HepG2 (cell line): Measurements from ENCODE around the gene OLR1. TPM values are rescaled to one million over a fixed set of nuclear protein-coding genes. Genes with fewer than 3 reads are reported as not detected.
A peak's percentile ranks its signal among the peaks of the same experiment; 100 is the strongest.

Experiments
- CREM ChIP-seq, 2 experiments: sonication (generic) in 1 of 2; formaldehyde crosslinking in 1 of 2; IDR thresholded peaks; 2 replicates each; pipeline versions ENCODE4 v1.4.0 to v1.6.1; 2016 to 2020; ENCODE audit warnings: antibody characterized with exemption in 1 of 2, mild to moderate bottlenecking in 1 of 2, missing genetic modification reagents in 1 of 2
- ELF1 ChIP-seq: sonication (generic); formaldehyde crosslinking; IDR thresholded peaks from 2 replicates; pipeline ENCODE4 v1.4.0; 2020; ENCODE audit warnings: missing genetic modification reagents
- FOXC1 ChIP-seq: sonication (generic); formaldehyde crosslinking; IDR thresholded peaks from 2 replicates; pipeline ENCODE4 v1.8.0; 2022; ENCODE audit warnings: mild to moderate bottlenecking, missing genetic modification reagents, borderline replicate concordance
- GLI4 ChIP-seq: sonication (generic); formaldehyde crosslinking; IDR thresholded peaks from 2 replicates; pipeline ENCODE4 v1.5.1; 2020; ENCODE audit warnings: missing genetic modification reagents, mild to moderate bottlenecking, moderate library complexity, borderline replicate concordance
- GZF1 ChIP-seq: sonication (generic); formaldehyde crosslinking; IDR thresholded peaks from 2 replicates; pipeline ENCODE4 v1.5.1; 2020; ENCODE audit warnings: mild to moderate bottlenecking, missing genetic modification reagents
- HOXA7 ChIP-seq: sonication (generic); formaldehyde crosslinking; IDR thresholded peaks from 2 replicates; pipeline ENCODE4 v1.8.1; 2022; ENCODE audit warnings: mild to moderate bottlenecking, missing genetic modification reagents, moderate library complexity
- IRF2 ChIP-seq: IDR thresholded peaks from 2 replicates; pipeline ENCODE4 v1.6.1; 2018; ENCODE audit warnings: missing genetic modification reagents, missing compliant biosample characterization
- KAT7 ChIP-seq: IDR thresholded peaks from 2 replicates; pipeline ENCODE4 v1.6.1; 2018; ENCODE audit warnings: borderline replicate concordance, missing compliant biosample characterization
- KDM5B ChIP-seq: sonication (generic); formaldehyde crosslinking; IDR thresholded peaks from 2 replicates; pipeline ENCODE4 v1.4.0; 2020; ENCODE audit warnings: missing genetic modification reagents, mild to moderate bottlenecking, borderline replicate concordance
- MTF2 ChIP-seq: sonication (generic); formaldehyde crosslinking; IDR thresholded peaks from 2 replicates; pipeline ENCODE4 v1.5.0; 2020; ENCODE audit warnings: missing genetic modification reagents, borderline replicate concordance
- RBM39 ChIP-seq: fragments of 200-400 bp; formaldehyde crosslinking; IDR thresholded peaks from one replicate; pipeline ENCODE4 v1.6.1; 2018; ENCODE audit warnings: antibody characterized with exemption, mild to moderate bottlenecking, low read depth, low read length; ENCODE audit not compliant: poor library complexity, severe bottlenecking
- SALL1 ChIP-seq: sonication (generic); formaldehyde crosslinking; IDR thresholded peaks from 2 replicates; pipeline ENCODE4 v1.8.0; 2022; ENCODE audit warnings: mild to moderate bottlenecking, missing genetic modification reagents
- SAP130 ChIP-seq: IDR thresholded peaks from 2 replicates; pipeline ENCODE4 v1.6.1; 2016; ENCODE audit warnings: low read depth
- SIN3A ChIP-seq: IDR thresholded peaks from 2 replicates; pipeline ENCODE4 v1.6.1; 2011; ENCODE audit warnings: low read depth, mild to moderate bottlenecking, control low read depth, low read length, borderline replicate concordance
- SMAD1 ChIP-seq: sonication (generic); formaldehyde crosslinking; IDR thresholded peaks from 2 replicates; pipeline ENCODE4 v1.4.0; 2020; ENCODE audit warnings: missing genetic modification reagents, low read depth, mild to moderate bottlenecking, borderline replicate concordance
- SNAPC2 ChIP-seq: sonication (generic); formaldehyde crosslinking; IDR thresholded peaks from 2 replicates; pipeline ENCODE4 v1.8.1; 2022; ENCODE audit warnings: mild to moderate bottlenecking, missing genetic modification reagents
- SOX5 ChIP-seq: IDR thresholded peaks from 2 replicates; pipeline ENCODE4 v1.6.1; 2016; ENCODE audit warnings: borderline replicate concordance
- SPEN ChIP-seq: sonication (generic); formaldehyde crosslinking; IDR thresholded peaks from 2 replicates; pipeline ENCODE4 v1.5.1; 2020; ENCODE audit warnings: low read depth, mild to moderate bottlenecking, missing genetic modification reagents
- TAF1 ChIP-seq: sonication (generic); formaldehyde crosslinking; IDR thresholded peaks from 2 replicates; pipeline ENCODE4 v1.4.0; 2020; ENCODE audit warnings: missing genetic modification reagents
- TFE3 ChIP-seq: IDR thresholded peaks from 2 replicates; pipeline ENCODE4 v1.6.1; 2016
- ZBTB7A ChIP-seq: sonication (generic); formaldehyde crosslinking; IDR thresholded peaks from 2 replicates; pipeline ENCODE4 v1.8.0; 2022; ENCODE audit warnings: mild to moderate bottlenecking, missing genetic modification reagents
- ZFP36L1 ChIP-seq: sonication (generic); formaldehyde crosslinking; IDR thresholded peaks from 2 replicates; pipeline ENCODE4 v1.8.0; 2022; ENCODE audit warnings: mild to moderate bottlenecking, missing genetic modification reagents, moderate library complexity
- ZFP90 ChIP-seq: sonication (generic); formaldehyde crosslinking; IDR thresholded peaks from 2 replicates; pipeline ENCODE4 v1.8.0; 2022; ENCODE audit warnings: missing genetic modification reagents, mild to moderate bottlenecking, inconsistent platforms, borderline replicate concordance
- ZMAT3 ChIP-seq: sonication (generic); formaldehyde crosslinking; conservative IDR thresholded peaks from 2 replicates; pipeline ENCODE4 v1.7.0; 2021; ENCODE audit warnings: missing genetic modification reagents
- ZMYM4 ChIP-seq: sonication (generic); formaldehyde crosslinking; IDR thresholded peaks from 2 replicates; pipeline ENCODE4 v1.8.1; 2023; ENCODE audit warnings: mild to moderate bottlenecking, missing genetic modification reagents
- ZNF121 ChIP-seq: sonication (generic); formaldehyde crosslinking; IDR thresholded peaks from 2 replicates; pipeline ENCODE4 v1.5.0; 2020; ENCODE audit warnings: mild to moderate bottlenecking, missing genetic modification reagents
- ZNF543 ChIP-seq: sonication (generic); formaldehyde crosslinking; IDR thresholded peaks from 2 replicates; pipeline ENCODE4 v1.4.0; 2020; ENCODE audit warnings: mild to moderate bottlenecking, missing genetic modification reagents
- ZNF766 ChIP-seq: sonication (generic); formaldehyde crosslinking; IDR thresholded peaks from 2 replicates; pipeline ENCODE4 v1.5.0; 2020; ENCODE audit warnings: missing genetic modification reagents, borderline replicate concordance
- ZNF878 ChIP-seq: sonication (generic); formaldehyde crosslinking; IDR thresholded peaks from 2 replicates; pipeline ENCODE4 v1.8.1; 2023; ENCODE audit warnings: mild to moderate bottlenecking, missing genetic modification reagents, moderate library complexity
- polyA plus RNA-seq, 8 experiments: library from polyadenylated mRNA; depleted of rRNA in 3 of 8; stranded (reverse) in 7 of 8; unstranded in 1 of 8; fragments of >200 nt; fragmentation: Illumina TruSeq in 4 of 8; extraction: Trizol in 4 of 8; gene quantifications; 2 replicates each; pipeline versions ENCODE4 v1.2.1 to v1.2.3, GENCODE V29; 2011 to 2016; ENCODE audit warnings: low read depth in 4 of 8, missing spikeins in 1 of 8, mixed read lengths in 1 of 8; ENCODE audit not compliant: insufficient read depth in 1 of 8
- total RNA-seq, 5 experiments: library from RNA; depleted of rRNA; stranded (reverse); fragments of >200 nt; fragmentation: Illumina TruSeq; extraction: Trizol; gene quantifications; 2 replicates each; pipeline ENCODE4 v1.2.3, GENCODE V29; 2016; ENCODE audit warnings: low read depth in 1 of 5

Gene OLR1
- total and polyA plus RNA-seq, 2 of the 13 experiments (the other 11 are each of a cell fraction or from before 2014, with no cell fraction given) = not detected

GRCh38 chr12:10213168-10214135 is 41.5 kb upstream of the OLR1 start (continued):
- TF ChIP-seq TFE3 (CRISPR knock-in tag) = no peak
- TF ChIP-seq ZNF121 (CRISPR knock-in tag) = peak; percentile 55; the same call in 1 of the 2 replicates
- TF ChIP-seq IRF2 (CRISPR knock-in tag) = no peak
- TF ChIP-seq ZNF543 = no peak
- no peak for TF ChIP-seq ZMYM4 (CRISPR knock-in tag)
- TF ChIP-seq SIN3A = peak; percentile 51; the same call in 1 of the 2 replicates
- TF ChIP-seq SNAPC2 (CRISPR knock-in tag) = no peak
- TF ChIP-seq HOXA7 (CRISPR knock-in tag) = no peak
- peak; percentile 40 for TF ChIP-seq RBM39
- TF ChIP-seq ELF1 (CRISPR knock-in tag) = no peak
- no peak for TF ChIP-seq ZFP36L1 (CRISPR knock-in tag)
- no peak for TF ChIP-seq KDM5B (CRISPR knock-in tag)
- TF ChIP-seq SMAD1 (CRISPR knock-in tag) = no peak
- peak; percentile 32; the same call in 1 of the 2 replicates for TF ChIP-seq SALL1 (CRISPR knock-in tag)
- no peak for TF ChIP-seq KAT7 (CRISPR knock-in tag)
- TF ChIP-seq TAF1 (CRISPR knock-in tag) = peak; percentile 31; the same call in 1 of the 2 replicates
- TF ChIP-seq SAP130 = peak; percentile 29
- no peak for TF ChIP-seq ZNF878
- TF ChIP-seq ZMAT3 (CRISPR knock-in tag) = 0 out of 2 replicates have a peak, but pooled peaks have one; percentile 49
- TF ChIP-seq GLI4 = 0 out of 2 replicates have a peak, but pooled peaks have one; percentile 46
- TF ChIP-seq SOX5 (CRISPR knock-in tag) = no peak
- no peak for TF ChIP-seq ZNF766 (CRISPR knock-in tag)
- no peak for TF ChIP-seq ZBTB7A (CRISPR knock-in tag)
- TF ChIP-seq MTF2 = no peak
- no peak for TF ChIP-seq GZF1 (CRISPR knock-in tag)
- TF ChIP-seq SPEN (CRISPR knock-in tag) = no peak
- no peak for TF ChIP-seq ZFP90
- 0 out of 2 replicates have a peak, but pooled peaks have one; percentile 31 for TF ChIP-seq FOXC1 (CRISPR knock-in tag)
- no peak for TF ChIP-seq CREM (IDR thresholded peaks at IDR 0.05)
- TF ChIP-seq CREM (CRISPR knock-in tag; IDR thresholded peaks at IDR 0.05) = no peak
